Measurements from ENCODE around the gene KCNJ9. TPM values are rescaled to one million over a fixed set of nuclear protein-coding genes. Genes with fewer than 3 reads are reported as not detected.

The KCNJ9 gene
- total RNA-seq, 1 experiment from 2014 or later: not detected

DNA sequence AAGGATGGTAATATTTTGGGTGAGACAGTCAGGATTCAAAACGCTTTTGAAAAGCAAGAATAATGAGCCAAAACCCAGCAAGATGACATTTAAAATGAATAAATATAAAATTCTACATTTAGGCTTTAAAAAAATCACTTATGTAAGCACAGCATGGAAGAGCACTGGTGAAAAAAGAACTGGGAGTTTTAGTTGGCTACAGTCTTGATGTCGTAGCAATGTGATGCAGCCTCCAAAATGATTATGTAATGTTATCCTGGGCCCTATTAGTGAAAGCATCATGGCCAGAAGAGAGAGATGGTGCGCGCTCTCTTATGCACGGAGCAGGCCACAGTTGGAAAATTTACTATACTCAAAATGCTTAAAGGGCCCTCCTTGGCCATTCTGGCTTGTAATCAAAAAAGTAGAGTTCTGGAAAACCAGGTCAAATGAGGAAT, 5.1 kb downstream of the KCNJ9 start:
- no peak for DNase-seq (ENCODE audit: low read depth)

DNA sequence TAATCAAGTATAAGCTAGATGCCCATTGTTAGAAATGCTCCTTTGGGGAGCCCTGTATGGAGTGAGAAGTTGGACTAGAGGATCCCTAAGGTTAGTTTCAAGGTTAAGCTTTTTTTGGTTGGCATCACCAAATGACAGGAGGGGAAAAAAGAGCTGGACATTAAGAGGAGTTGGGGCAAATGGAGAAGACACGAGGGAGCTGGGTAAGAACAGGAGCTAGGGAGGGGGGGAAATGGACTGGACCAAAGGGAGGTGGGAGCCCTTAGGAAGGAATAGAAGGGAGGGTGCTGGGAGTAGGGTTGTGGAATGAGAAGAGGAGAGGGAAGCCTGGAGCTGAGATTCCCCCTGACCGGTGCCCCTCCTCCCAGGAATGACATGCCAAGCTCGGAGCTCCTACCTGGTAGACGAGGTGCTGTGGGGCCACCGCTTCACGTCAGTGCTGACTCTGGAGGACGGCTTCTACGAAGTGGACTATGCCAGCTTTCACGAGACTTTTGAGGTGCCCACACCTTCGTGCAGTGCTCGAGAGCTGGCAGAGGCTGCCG, 5.9 kb downstream of the KCNJ9 start:
- no peak for DNase-seq (ENCODE audit: low read depth)

DNA sequence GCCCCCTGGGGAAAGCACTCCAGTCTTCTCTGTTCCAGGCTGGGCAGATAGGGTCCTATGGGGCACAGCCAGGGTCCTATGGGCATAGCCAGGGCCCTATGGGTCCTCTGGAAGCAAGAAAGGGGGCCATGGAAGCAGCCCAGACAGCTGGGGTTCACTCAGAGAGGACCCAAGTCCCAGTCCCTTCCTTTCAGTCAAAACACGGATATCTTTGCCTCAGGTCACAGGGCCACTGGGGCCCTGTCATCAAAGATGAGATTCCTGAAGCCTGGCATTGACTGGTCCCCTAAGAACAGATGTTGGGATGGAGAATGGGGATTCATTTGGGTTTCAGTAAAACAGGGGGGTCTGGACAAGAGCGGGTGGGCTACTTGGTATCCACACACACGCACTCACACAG, 8.5 kb downstream of the KCNJ9 start:
- DNase-seq (ENCODE audit: low read depth): no peak

DNA sequence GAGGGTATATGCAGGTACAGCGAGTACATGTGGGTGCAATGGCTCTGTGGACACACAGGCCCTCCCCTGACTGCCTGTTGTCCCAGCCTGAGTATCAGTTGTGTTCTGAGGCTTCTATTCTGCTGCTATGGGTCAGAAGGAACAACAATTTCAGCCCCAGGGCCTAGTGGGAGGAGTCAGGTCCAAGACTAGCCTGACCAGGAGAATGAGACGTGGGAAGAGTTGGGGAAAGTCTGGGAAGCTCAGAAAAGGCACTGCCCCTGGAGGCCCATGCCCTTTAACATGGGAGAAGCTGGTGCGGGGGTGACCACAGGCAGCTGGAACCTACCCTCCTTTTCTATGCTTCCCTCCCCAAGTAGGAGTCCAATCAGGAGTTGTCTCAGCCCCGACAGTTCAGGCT, 9.4 kb downstream of the KCNJ9 start:
- no peak for DNase-seq (ENCODE audit: low read depth)

DNA sequence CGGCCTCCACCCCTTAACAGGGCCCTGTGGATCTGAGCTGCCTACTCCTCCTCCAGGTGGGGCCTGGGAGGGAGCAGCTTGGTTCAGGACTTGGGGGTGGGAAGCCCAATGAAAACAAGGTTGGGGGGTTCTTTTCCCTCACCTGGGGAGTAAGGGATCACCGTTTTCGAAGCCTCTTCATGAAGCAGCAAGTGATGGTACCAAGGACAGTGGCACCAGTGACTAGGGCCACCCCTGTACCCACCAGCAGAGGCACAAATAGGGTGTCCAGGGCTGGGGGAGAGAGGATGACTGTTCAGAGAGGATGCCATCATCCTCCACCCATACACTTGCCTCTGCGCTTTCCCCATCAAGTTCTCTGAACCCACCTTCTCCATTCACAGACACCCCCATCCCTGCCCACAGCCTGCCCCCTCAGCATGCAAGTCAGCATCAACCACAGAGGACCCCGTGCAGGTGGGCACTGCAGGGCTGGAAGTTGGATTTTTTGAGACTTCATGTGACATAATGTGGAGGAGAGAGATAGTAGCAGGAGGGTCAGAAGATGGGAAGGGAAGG, 10.4 kb downstream of the KCNJ9 start:
- DNase-seq (ENCODE audit: low read depth): no peak

DNA sequence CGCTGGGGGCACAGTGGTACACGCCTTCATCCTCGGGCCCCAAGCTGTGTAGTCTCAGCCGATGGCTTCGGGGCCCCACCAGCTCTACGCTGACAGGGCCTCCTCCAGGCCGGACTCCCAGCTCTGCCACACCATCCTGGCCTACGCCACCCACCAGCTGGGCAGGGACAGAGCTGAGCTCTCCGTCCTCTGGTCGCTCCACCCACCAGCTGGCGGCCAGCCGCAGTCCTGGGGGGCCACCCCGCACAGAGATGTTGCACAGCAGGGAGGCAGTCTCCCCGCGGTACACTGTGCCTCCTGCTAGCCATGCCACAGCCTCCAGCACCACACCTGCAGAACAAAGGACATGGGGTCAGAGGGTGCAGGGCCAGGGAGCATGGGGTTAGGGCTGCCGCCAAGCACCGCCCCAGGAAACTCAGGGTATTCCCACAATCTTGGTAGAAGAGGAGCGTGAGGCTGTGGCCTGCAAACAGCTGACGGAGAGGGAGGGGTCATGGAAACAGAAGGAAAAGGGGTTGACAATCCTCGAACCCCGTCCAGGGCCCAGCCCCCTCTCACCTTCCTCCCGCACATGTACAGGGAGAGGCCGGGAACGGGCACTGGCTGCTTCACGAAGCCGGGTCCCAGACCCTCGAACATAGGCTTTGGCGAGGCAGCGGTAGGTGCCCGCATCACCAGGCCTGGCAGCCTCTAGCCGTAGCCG, 11.2 kb downstream of the KCNJ9 start:
- DNase-seq (ENCODE audit: low read depth): no peak

DNA sequence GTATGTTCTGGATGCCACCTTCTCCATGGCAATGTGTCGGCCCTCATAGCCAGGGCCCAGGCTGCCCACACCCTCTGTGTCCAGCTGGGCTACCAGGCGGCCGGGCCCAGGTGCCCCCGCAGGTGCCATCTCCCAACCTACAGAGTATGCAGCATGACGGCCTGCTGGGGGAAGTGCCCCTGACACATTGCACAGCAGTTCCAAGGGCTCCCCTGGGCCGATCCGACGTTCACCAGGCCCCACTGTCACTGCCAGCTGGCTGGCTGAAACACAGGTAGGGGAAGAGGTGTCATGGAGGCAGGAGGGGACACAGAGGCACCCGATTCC, 11.7 kb downstream of the KCNJ9 start:
- DNase-seq (ENCODE audit: low read depth): no peak

DNA sequence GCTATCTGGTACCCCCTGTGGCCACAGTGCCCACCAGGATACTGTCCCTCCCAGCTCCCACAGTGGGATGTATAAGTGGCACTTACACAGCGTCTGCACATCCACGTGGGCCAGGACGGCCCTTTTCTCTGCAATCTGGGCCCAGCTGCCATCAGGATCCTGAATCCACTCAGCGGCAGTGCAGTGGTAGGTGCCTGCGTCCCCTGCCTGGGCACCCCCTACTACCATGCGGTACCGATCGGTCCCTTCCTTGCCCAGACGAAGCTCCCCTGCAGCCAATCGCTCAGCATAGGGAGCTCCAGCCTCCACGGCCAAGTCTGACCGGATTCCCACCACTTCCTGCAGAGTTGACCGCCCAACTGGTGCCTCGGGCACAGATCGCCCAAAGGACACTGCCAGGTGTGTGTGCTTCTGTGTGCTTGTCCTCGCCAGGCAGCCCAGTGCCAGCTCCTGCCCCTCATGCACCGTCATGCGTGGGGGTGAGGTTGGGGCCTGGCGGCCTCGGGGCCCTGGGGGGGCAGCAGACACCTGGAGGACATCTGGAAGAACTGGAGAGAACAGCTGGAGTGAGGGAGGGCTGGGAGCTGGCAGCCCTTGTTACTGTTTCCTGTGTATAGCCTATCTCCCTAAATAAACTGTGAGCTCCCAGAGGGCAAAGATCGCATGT, 12.4 kb downstream of the KCNJ9 start:
- no peak for DNase-seq (ENCODE audit: low read depth)

DNA sequence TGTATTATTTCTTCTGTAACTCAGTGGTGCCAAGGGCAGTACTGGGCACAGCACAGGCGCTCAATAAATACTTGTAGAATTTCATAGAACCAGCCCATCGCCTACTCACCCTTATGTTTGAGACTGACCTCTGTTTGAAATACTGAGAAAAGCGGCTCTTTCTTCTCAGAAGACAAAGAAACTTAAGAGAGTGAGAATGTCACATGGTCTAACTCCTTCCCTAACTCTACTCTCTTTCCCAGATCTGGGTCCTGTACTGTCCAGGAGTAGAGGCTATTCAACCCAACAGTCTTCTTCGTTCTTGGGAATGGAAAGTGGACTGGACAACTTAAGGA, 12.9 kb downstream of the KCNJ9 start:
- DNase-seq (ENCODE audit: low read depth): no peak

DNA sequence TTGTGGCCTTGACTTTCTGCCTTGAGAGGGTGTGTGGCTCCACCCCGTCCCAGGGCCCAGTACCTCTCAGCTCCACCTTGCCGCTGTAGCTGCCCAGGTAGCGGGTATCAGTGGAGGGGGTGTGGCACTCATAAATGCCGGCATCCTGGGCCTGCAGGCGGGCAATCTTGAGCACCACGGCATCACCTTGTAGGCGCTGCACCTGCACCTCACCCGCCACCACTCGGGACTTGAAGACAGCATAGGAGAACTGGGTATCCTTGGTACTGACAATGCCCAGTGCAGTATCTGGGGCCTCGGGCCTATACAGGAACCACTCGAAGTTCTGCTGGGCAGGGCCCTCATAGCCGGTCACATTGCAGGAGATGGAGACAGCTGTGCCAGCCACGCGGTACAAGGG, 13.5 kb downstream of the KCNJ9 start:
- no peak for DNase-seq (ENCODE audit: low read depth)

DNA sequence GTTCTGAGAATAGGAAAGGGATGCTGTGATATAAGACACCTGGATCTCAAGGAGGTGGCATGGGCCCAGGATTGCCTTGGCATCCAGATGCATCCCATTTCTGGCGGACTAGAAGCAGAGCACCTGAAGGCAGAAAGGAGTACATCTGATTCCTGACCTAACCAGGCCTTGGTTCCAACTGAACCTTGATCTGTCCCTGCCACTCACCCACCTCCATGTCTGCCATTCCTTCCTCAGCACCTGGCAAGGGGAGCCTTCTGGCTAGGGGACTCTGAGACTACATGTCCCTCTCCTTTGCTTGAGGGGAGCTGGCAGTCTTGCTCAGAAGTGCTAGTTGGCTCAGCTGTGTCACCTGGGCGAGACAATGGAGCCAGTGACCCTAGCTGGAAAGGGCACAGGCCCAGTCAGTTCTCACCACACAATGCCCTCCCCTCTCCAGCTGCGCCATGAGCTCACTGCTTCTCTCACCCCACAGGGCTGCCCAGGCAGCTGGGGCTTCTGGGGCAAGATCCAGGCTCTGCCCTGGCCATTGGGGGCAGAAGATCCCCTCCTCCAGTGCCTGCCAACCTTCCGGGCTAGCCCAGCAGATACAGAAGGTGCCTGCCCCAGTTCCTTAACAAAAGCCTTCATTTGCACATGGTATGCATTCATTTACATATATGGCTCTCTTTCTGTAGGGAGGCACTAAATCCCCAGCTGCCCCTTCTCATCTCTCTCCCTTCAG, 14.2 kb downstream of the KCNJ9 start:
- DNase-seq (ENCODE audit: low read depth): no peak

DNA sequence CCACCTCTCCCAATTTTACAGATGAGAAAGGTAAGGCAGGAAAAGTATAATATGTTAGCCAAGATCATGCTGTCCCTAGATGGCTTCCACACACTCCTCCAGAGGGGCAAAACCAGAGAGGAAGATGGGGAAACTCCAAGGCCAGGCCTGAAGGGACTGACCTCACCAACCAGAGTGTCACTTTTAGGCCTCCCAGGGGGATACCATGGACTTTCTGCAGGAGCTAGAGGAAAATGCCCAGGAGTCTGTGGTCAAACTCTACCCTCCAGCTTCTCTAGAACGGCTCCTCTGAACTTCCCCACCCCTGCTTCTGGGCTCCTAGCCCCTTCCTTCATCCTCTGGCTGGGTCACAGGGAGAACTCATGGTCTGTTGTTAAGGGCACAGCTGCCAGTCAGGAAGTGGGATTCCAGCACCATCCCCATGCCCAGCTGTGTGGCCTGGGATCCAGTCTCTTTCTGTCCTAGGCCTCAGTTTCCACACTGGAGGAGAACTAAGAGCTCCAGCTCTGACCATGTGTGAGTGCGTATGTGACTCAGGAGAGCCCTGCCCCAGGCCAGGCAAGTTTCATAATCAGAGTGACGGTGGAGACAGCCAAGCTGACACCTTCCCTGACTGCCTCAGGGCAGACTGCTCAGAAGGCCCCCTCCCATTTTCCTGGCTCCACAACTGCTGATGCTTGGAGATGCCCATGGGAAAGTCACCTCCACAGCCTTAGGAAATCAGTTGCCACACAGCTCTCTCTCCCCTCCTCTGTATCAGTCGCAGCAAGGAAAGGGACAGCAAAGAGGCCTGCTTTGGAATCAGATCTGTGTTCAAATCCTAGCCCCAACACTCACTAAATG, 15.2 kb downstream of the KCNJ9 start:
- no peak for DNase-seq (ENCODE audit: low read depth)

DNA sequence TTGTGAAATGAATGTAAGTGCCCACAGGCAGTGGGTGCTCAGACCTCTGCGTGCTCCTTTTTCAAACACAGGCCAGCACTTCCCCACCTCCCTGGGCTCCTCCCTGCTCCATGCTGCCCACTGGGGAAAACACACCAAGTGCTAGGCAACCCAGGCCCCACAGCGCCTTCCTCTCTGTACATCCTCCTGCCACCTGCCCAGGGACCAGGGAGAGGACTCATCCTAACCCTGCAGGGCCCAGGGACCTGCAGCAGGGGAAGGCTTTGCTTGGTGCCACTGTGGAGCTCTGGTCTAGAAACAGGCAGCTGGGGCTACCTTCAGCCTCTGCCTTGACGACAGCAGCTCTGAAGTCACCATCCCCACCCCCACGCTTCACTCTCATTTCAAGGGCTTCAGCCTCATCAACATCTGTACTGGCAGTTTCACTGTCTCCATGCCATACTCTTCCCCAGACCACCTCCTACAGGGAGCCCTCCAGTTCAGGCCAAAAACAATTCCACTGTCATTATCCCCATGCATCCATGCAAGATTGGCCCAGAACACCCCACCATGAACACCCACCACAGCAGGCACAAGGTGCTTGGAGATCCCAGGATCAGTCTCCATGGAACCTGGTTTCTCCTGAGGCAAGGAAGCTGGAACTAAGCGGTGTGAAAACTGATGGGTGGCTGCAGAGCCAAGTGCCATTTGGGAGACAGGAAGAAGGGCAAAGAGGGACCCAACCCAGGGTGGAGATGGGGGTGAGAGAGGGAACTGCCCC, 16.0 kb downstream of the KCNJ9 start:
- no peak for DNase-seq (ENCODE audit: low read depth)

DNA sequence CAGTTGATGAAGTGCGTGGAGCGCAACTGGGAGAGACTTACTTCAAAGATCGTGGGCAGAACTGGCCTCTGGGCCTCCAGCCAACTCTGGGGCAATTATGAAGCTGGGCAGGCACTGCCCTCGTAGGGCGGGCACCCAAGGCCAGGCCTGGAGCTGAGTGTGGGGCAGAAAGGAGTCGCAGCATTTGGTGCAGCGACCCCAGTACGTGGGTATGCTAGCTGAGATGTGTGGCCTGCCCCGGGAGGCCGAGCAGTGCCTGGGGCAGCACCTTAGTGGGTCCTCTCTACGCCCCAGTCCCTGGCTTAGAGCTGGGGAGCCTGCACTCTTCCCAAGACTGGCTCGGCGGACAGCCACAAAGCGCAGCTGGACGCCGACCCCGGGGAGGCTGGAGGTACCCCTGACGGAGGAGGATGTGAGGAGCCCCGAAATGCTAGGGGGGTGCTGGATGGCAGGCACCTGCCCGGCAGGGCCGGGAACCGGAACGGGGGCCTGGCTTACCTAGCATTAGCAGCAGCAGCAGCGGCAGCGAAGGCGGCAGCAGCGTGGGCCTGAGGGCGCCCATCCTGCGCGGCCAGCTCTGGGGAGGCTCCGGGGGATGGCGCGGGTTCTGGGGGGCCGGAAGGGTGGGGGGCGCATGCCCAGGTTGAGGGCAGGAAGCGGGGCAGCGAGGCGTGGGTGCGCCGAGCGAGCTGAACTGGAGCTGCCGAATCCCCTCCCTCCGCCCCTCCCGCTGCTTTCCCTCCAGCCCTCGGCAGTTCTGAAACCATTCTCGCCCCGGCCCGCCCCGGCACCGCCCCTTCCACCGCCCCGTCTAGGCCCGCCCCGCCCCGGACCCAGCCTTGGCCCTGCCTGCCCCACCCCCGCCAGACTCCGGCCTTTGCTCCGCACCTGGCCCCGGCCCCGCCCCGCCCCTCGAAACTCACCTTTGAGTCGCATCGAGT, 16.8 kb downstream of the KCNJ9 start, which contains the start of gene IGSF8:
Gene IGSF8 (minus strand): TSS at position 709 of the 941 bp plus-strand sequence. CDS start 147 bp downstream, at position 562.
- peak; percentile 33 for DNase-seq (ENCODE audit: low read depth)

DNA sequence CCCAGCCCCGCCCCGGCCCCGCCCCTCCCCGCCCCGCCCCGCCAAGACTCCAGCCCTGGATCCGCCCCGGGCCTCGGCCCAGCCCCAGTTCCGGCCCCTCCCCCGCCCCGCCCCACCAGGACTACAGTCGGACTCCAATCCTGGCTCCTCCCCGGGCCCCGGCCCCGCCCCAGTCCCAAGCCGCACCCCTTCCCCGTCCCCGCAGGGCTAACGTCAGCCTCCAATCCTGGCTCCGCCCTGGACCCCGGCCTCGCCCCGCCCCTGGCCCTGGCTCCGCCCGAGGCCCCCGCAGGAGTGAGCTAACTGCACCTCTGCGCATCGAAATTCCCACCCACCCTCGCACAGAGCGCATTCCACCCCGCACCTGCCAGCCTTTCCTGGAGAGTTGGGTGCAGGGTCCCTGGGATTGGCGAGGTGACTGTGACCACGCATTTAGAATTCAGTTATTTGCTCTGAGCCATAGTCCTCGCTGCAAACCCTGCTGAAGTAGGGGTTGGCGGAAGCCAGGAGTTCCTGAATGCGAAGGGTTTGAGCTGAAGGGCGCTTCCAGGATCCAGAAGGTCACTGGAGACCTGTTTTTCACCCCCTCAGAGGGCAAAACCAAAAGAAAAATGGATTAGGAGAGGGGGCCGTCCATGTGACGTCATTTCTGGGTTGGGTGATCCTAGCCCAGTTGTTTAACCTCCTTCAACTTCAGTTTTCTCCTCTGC, 17.7 kb downstream of the KCNJ9 start:
- DNase-seq (ENCODE audit: low read depth): peak; percentile 54

DNA sequence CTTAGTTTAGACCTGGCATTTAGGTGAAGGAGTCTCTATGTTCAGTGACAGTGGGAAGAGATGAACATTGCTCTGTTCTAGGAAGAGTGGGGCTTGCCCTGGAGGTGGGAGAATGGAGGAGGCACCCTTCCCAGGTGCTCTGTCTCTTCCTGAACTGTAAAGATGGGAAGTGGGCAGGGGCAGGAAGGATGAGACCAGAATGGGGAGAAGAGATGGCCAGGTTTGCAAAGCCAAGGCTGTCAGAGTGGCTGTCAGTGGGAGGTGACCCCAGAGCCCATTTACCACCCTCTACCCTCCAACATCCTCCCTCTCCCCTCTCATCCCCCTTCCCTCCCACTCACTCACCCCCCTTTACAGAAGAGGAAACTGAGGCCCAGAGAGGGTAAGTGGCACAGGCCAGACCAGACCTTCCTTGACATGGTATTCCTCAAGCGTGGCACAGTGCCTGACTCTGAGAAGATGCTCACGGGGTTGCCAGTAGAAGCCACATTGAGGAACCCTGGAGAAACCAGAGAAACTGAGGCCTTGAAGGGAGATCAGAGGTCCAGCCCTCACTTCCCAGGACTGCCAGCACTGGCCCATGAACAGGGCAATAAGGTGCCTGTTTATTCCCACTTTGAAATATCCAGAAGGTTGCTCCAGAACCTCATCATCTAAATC, 18.5 kb downstream of the KCNJ9 start:
- no peak for DNase-seq (ENCODE audit: low read depth)

DNA sequence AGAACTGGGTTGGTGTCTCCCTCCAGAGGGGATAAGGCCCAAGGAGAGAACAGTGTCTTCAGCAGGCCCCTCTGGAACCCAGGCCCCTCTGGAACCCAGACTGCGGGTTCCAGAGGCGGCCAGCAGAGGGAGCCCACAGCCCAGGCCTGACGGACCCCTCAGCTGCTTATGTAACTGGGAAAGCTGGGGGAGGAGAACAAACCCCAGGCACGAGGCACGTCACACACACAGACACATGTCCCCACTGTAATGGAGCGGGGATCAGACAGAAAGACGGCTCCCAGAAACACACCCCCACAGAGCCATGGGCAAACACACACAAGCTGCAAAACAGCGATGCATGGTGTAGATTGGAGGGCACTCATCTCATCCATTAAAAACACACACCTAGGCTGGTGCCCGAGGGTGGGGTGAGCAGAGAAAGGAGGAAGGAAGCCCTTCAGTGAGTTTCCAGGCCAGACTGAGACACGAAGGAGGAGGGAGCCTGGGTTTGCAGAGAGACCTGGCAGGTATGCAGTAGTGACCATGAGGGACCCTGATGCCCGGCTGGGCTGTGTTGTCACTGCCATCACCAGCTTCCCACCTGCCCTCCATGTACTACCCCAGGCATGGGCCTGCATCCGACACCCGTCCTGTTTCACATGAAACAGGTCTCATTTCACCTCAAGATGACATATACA, 19.8 kb downstream of the KCNJ9 start:
- peak; percentile 66 for DNase-seq (ENCODE audit: low read depth)

All from HT1080 (cell line).